Measurements from ENCODE around the gene GRK4. TPM values are rescaled to one million over a fixed set of nuclear protein-coding genes. Genes with fewer than 3 reads are reported as not detected.
"Not testable (repeated sequence)": the region's sequence is repeated elsewhere in the genome, so short reads cannot be mapped to it uniquely, and the experiment has no call there.

Gene GRK4
- total RNA-seq, 1 experiment from 2014 or later, result 3.8 TPM

DNA sequence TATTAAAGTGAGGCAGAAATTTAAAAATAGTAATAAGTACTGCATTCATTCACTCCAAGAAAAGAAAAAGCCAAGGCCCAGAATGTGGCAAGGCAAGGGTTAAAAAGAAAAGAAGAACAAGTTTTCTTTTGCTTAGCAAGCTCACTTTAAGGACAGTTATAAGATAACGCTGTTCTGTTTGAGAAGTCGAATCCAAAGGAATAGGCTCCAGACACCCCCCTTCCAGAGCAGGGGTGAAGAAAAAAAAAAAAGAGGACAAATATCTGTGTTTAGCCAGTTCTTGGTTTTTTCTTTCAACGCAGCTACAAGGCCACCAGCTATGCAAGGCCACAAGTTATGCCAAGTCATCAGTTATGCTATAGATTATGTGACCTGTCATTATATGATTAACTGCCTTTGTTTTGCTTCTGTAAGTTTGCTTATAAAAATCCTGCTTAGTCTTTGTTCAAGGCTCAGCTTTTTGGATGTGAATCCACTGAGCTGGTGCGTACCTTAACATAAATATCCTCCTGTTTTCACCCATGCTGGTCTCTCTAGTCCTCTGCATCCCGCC, 1.4 kb downstream of the GRK4 start:
- Histone ChIP-seq H3K4me2 (ENCODE audit: low read depth, low read length, poor library complexity, severe bottlenecking) (peak overlapping the region; percentile 94), H3K79me2 (ENCODE audit: low read length) (peaks cover 27% of the 10 kb centered on the region), H3K9me3 (ENCODE audit: low read length) (no peaks in the 10 kb centered on the region), H2AFZ (ENCODE audit: low read length) (no peak overlapping the region), H3K36me3 (ENCODE audit: insufficient read depth, low read length) (peaks cover 7% of the 10 kb centered on the region; the same call in 1 of the 2 replicates), H3K4me3 (ENCODE audit: low read length) (peak overlapping the region; percentile 81), H3K9ac (ENCODE audit: low read length) (peak overlapping the region; percentile 92; the same call in 1 of the 2 replicates), H3K9me2 (replicated peaks; ENCODE audit: insufficient read depth, low read length) (no peaks in the 10 kb centered on the region), H3K27me3 (ENCODE audit: low read length) (no peaks in the 10 kb centered on the region), H3K27ac (ENCODE audit: low read length) (no peak overlapping the region), H3K4me1 (ENCODE audit: low read length) (peaks cover 18% of the 10 kb centered on the region), H4K20me1 (ENCODE audit: insufficient read depth, low read depth, low read length) (peaks cover 19% of the 10 kb centered on the region; the same call in 1 of the 2 replicates)
- DNase-seq, result no peak

DNA sequence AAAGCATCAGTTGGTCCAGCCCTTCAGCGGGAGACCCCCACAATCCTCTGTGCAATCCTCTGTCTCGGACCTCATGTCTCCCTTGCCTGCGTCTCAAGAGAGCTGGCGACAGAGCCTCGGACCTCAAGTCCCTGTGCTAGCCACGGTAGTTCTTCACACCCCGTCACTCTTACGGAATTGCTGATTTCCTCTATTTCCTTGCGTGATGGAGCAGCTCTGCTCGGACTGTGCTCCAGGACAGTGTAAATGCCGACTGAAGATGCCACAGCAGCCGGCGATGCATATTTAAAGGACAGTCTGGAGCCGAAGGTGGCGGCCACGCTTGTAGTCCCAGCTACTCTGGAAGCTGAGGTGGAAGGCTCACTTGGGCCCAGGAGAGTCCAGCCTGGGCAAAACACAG, 1.9 kb downstream of the GRK4 start:
- Histone ChIP-seq H3K27me3 (ENCODE audit: low read length) (no peaks in the 10 kb centered on the region), H3K4me1 (ENCODE audit: low read length) (peaks cover 18% of the 10 kb centered on the region), H3K9me3 (ENCODE audit: low read length) (no peaks in the 10 kb centered on the region), H2AFZ (ENCODE audit: low read length) (no peak overlapping the region), H3K36me3 (ENCODE audit: insufficient read depth, low read length) (peaks cover 4% of the 10 kb centered on the region; the same call in 1 of the 2 replicates), H3K4me2 (ENCODE audit: low read depth, low read length, poor library complexity, severe bottlenecking) (no peak overlapping the region), H3K9me2 (replicated peaks; ENCODE audit: insufficient read depth, low read length) (no peaks in the 10 kb centered on the region), H3K4me3 (ENCODE audit: low read length) (no peak overlapping the region), H3K9ac (ENCODE audit: low read length) (no peak overlapping the region), H4K20me1 (ENCODE audit: insufficient read depth, low read depth, low read length) (peaks cover 16% of the 10 kb centered on the region; the same call in 1 of the 2 replicates), H3K27ac (ENCODE audit: low read length) (no peak overlapping the region), H3K79me2 (ENCODE audit: low read length) (peaks cover 22% of the 10 kb centered on the region)
- no peak for DNase-seq

DNA sequence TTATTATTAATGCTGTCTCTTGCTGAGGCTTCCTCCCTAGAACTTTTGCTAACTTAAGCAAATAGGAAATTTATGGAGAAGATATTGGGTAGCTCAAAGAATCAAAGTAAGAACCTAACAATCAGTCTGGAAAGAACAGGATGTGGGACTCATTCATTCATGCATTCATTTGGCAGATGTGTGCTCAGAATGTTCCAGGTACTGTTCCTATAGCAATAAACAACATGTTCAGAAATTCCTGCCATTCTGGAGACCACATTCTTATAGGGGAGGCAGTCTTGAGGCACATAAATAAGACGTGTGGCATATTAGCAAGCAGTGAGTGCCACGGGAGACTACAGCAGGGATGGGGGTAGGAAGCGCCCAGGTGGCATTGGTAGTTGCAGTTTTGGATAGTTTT, 5.0 kb downstream of the GRK4 start:
- Histone ChIP-seq H3K4me3 (ENCODE audit: low read length) (no peak overlapping the region), H3K4me1 (ENCODE audit: low read length) (peaks cover 7% of the 10 kb centered on the region), H3K9ac (ENCODE audit: low read length) (no peak overlapping the region), H3K36me3 (ENCODE audit: insufficient read depth, low read length) (no peaks in the 10 kb centered on the region), H3K27me3 (ENCODE audit: low read length) (no peaks in the 10 kb centered on the region), H4K20me1 (ENCODE audit: insufficient read depth, low read depth, low read length) (peaks cover 5% of the 10 kb centered on the region; the same call in 1 of the 2 replicates), H3K9me3 (ENCODE audit: low read length) (no peaks in the 10 kb centered on the region), H3K9me2 (replicated peaks; ENCODE audit: insufficient read depth, low read length) (no peaks in the 10 kb centered on the region), H2AFZ (ENCODE audit: low read length) (no peak overlapping the region), H3K79me2 (ENCODE audit: low read length) (no peaks in the 10 kb centered on the region), H3K4me2 (ENCODE audit: low read depth, low read length, poor library complexity, severe bottlenecking) (no peak overlapping the region), H3K27ac (ENCODE audit: low read length) (no peak overlapping the region)
- DNase-seq, result no peak

DNA sequence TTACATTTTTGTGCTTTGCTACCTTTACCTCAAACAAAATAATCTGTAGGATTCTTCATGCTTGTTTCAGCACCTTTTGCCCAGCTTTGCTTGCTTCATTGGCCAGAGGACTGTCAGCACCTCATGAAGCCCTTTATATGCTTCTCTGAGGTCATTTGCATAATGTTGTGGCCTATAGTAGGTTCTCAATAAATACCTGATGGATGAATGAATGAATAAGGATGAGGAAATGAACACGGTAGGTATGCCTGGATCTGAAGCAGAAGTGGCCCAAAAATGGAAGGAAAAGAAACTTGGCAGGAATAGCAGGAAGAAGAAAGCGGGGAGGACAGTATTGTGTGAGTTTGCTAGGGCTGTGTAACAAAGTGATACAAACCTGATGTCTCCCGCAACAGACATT, 7.9 kb downstream of the GRK4 start:
- no peak for DNase-seq
- no peaks in the 10 kb centered on the region for H3K9me2 ChIP-seq (replicated peaks; ENCODE audit: insufficient read depth, low read length)
- H3K27me3 ChIP-seq (ENCODE audit: low read length), result no peaks in the 10 kb centered on the region
- no peak overlapping the region for H2AFZ ChIP-seq (ENCODE audit: low read length)
- H3K4me1 ChIP-seq (ENCODE audit: low read length), result no peaks in the 10 kb centered on the region
- no peaks in the 10 kb centered on the region for H4K20me1 ChIP-seq (ENCODE audit: insufficient read depth, low read depth, low read length)
- H3K36me3 ChIP-seq (ENCODE audit: insufficient read depth, low read length), result no peaks in the 10 kb centered on the region
- no peak overlapping the region for H3K4me2 ChIP-seq (ENCODE audit: low read depth, low read length, poor library complexity, severe bottlenecking)
- H3K4me3 ChIP-seq (ENCODE audit: low read length), result no peak overlapping the region
- H3K79me2 ChIP-seq (ENCODE audit: low read length), result no peaks in the 10 kb centered on the region
- H3K27ac ChIP-seq (ENCODE audit: low read length), result no peak overlapping the region
- no peak overlapping the region for H3K9ac ChIP-seq (ENCODE audit: low read length)
- H3K9me3 ChIP-seq (ENCODE audit: low read length), result no peaks in the 10 kb centered on the region

DNA sequence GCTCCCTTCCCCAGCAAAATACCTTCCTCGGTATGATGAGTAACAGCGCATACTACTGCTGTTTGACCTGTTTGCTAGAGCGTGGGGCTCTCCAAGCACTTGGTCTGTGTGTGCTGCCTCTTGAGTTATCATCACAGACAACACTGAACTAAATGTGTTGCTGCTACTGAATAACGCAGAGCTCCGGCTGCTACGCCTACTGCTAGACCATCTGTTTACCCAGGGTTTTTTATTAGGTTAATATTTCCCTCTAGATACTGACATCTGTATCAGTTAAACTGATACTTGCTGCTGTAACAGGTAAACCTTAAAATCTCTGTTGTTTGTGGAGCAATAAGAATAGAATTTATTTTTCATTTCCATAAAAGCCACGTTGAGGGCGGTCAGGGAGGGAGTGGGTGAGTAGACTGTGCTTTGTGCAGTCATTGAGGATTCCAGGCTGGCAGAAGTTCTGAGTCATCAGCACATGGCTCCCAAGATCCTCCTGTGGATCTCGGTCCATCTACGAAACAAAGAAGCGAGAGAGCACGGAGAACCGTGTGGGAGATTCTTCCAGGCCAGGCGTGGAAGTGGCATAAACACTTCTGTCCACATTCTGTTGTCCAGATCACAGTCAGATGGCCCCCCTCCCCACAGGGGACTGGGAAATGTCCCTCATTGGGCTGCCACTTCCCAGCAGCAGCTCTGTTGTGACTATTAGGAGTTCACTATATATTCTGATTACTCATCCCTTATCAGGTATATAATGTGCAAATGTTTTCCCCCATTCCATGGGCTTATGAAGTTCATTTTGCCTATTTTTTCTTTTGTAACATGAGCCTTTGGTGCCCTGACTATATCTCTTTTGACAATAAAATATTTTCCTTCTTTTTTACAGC, 14.1 kb downstream of the GRK4 start:
- no peaks in the 10 kb centered on the region; the same call in 1 of the 2 replicates for H3K27me3 ChIP-seq (ENCODE audit: low read length)
- H3K9ac ChIP-seq (ENCODE audit: low read length), result no peak overlapping the region
- H3K79me2 ChIP-seq (ENCODE audit: low read length), result no peaks in the 10 kb centered on the region
- no peak overlapping the region for H3K4me3 ChIP-seq (ENCODE audit: low read length)
- H2AFZ ChIP-seq (ENCODE audit: low read length), result no peak overlapping the region
- H3K9me3 ChIP-seq (ENCODE audit: low read length), result peaks cover 7% of the 10 kb centered on the region; the same call in 1 of the 2 replicates
- H3K36me3 ChIP-seq (ENCODE audit: insufficient read depth, low read length), result no peaks in the 10 kb centered on the region; the same call in 1 of the 2 replicates
- no peak for DNase-seq
- H4K20me1 ChIP-seq (ENCODE audit: insufficient read depth, low read depth, low read length), result no peaks in the 10 kb centered on the region
- H3K4me1 ChIP-seq (ENCODE audit: low read length), result no peaks in the 10 kb centered on the region
- H3K27ac ChIP-seq (ENCODE audit: low read length), result no peak overlapping the region
- H3K4me2 ChIP-seq (ENCODE audit: low read depth, low read length, poor library complexity, severe bottlenecking), result no peak overlapping the region
- no peaks in the 10 kb centered on the region for H3K9me2 ChIP-seq (replicated peaks; ENCODE audit: insufficient read depth, low read length)

DNA sequence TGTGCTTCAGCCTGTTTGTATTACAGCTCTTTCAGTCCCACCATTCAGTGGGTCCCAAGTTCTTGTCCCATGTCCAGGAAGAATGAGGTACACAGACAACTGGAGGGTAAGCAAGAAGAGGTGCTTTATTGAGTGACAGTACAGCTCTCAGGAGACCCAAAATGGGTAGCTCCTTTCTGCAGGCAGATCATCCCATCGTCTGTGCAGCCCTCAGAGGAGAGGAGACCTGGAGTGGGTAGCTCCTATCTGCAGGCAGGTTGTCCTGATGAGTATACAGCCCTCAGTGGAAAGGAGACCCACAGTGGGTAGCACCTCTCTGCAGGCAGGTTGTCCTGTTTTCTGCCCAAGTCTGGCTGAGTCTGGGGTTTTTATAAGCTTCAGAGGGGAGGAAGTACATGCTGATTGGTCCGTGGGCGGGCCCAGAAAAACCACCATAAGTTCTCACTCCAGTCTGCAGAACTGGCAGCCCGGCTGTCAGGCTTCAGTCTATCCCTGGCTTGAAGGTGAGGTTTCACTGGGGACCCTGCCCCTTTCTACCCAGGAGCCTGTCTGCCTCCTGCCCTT, 18.0 kb downstream of the GRK4 start:
- Histone ChIP-seq H4K20me1 (ENCODE audit: insufficient read depth, low read depth, low read length) (no peaks in the 10 kb centered on the region), H3K27ac (ENCODE audit: low read length) (no peak overlapping the region), H3K4me2 (ENCODE audit: low read depth, low read length, poor library complexity, severe bottlenecking) (no peak overlapping the region), H3K4me1 (ENCODE audit: low read length) (no peaks in the 10 kb centered on the region), H3K4me3 (ENCODE audit: low read length) (no peak overlapping the region), H3K79me2 (ENCODE audit: low read length) (no peaks in the 10 kb centered on the region), H2AFZ (ENCODE audit: low read length) (no peak overlapping the region), H3K36me3 (ENCODE audit: insufficient read depth, low read length) (no peaks in the 10 kb centered on the region; the same call in 1 of the 2 replicates), H3K9ac (ENCODE audit: low read length) (no peak overlapping the region), H3K27me3 (ENCODE audit: low read length) (no peaks in the 10 kb centered on the region; the same call in 1 of the 2 replicates), H3K9me2 (replicated peaks; ENCODE audit: insufficient read depth, low read length) (no peaks in the 10 kb centered on the region), H3K9me3 (ENCODE audit: low read length) (peaks cover 7% of the 10 kb centered on the region; the same call in 1 of the 2 replicates)
- DNase-seq, result peak; percentile 54

DNA sequence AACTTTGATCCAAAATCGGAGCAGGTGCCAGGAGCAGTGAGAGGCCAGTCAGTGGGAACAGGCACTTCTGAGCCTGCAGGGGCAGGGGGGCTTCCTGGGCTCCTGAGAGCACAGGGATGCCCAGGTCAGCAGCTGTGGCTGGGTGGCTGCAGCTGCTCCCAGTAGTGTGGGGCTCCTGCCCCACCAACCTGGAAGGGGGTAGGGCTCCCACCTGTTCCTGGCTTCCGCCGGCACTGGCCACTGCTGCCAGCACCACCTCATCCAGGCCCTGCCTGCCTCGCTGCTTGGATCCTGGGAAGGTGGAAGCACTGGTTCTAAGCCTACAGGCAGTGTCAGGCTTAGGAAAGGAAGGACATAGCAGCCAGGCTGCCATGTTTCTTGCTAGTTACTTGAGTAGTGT, 18.6 kb downstream of the GRK4 start:
- Histone ChIP-seq H3K9me3 (ENCODE audit: low read length) (peaks cover 8% of the 10 kb centered on the region), H3K4me2 (ENCODE audit: low read depth, low read length, poor library complexity, severe bottlenecking) (no peak overlapping the region), H3K27ac (ENCODE audit: low read length) (no peak overlapping the region), H3K4me3 (ENCODE audit: low read length) (no peak overlapping the region), H3K9me2 (replicated peaks; ENCODE audit: insufficient read depth, low read length) (no peaks in the 10 kb centered on the region), H3K9ac (ENCODE audit: low read length) (no peak overlapping the region), H3K4me1 (ENCODE audit: low read length) (no peaks in the 10 kb centered on the region), H3K36me3 (ENCODE audit: insufficient read depth, low read length) (no peaks in the 10 kb centered on the region; the same call in 1 of the 2 replicates), H3K27me3 (ENCODE audit: low read length) (no peaks in the 10 kb centered on the region; the same call in 1 of the 2 replicates), H2AFZ (ENCODE audit: low read length) (no peak overlapping the region), H4K20me1 (ENCODE audit: insufficient read depth, low read depth, low read length) (no peaks in the 10 kb centered on the region), H3K79me2 (ENCODE audit: low read length) (no peaks in the 10 kb centered on the region)
- no peak for DNase-seq

DNA sequence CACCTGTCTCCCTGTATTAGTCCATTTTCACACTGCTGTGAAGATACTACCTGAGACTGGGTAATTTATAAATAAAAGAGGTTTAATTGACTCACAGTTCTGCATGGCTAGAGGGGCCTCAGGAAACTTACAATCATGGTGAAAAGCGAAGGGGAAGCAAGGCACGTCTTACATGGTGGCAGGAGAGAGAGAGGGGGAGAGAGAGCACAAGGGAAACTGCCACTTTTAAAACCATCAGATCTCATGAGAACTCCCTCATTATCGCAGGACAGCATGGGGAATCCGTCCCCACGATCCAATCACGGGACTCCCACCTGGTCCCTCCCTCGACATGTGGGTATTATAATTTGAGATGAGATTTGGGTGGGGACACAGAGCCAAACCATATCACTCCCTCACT, 20.3 kb downstream of the GRK4 start:
- H3K9ac ChIP-seq (ENCODE audit: low read length); H3K4me1 ChIP-seq (ENCODE audit: low read length); H3K4me2 ChIP-seq (ENCODE audit: low read depth, low read length, poor library complexity, severe bottlenecking); H3K9me3 ChIP-seq (ENCODE audit: low read length); H3K27me3 ChIP-seq (ENCODE audit: low read length); H3K79me2 ChIP-seq (ENCODE audit: low read length); H3K36me3 ChIP-seq (ENCODE audit: insufficient read depth, low read length); H3K4me3 ChIP-seq (ENCODE audit: low read length); H4K20me1 ChIP-seq (ENCODE audit: insufficient read depth, low read depth, low read length); DNase-seq; H2AFZ ChIP-seq (ENCODE audit: low read length); H3K9me2 ChIP-seq (replicated peaks; ENCODE audit: insufficient read depth, low read length); H3K27ac ChIP-seq (ENCODE audit: low read length): not testable (repeated sequence)
